OCI-LY7 (cell line): ENCODE measurements around the gene PTTG1. TPM values are rescaled to one million over a fixed set of nuclear protein-coding genes. Genes with fewer than 3 reads are reported as not detected.

ENCODE experiments used
- BruUV-seq: library from RNA; stranded (reverse); fragments of 400-500 nt; replicated peaks from 2 replicates; lab custom pipeline; 2021; lab: Mats Ljungman, UMichigan
- CTCF ChIA-PET: fragments of 300-600 bp; sonication (Branson Sonifier 250); formaldehyde crosslinking; loops from one replicate; lab custom pipeline; 2022; ENCODE audit warnings: antibody characterized with exemption; ENCODE audit not compliant: unreplicated experiment; lab: Charles Lee
- POLR2A ChIA-PET: fragments of 300-600 bp; sonication (Branson Sonifier 250); formaldehyde crosslinking; loops from one replicate; lab custom pipeline; 2022; ENCODE audit warnings: antibody characterized with exemption; lab: Charles Lee
- DNase-seq: peaks from one replicate; pipeline ENCODE4 v3.0.0-alpha.2; 2015; ENCODE audit warnings: low spot score
- H2AFZ ChIP-seq: fragments of 200-600 bp; sonication (generic), shearing (Covaris generic); 2 replicates; pipeline ENCODE4 v1.6.1; 2014; ENCODE audit warnings: mild to moderate bottlenecking, antibody characterized with exemption, low read length, moderate library complexity
- H3K27ac ChIP-seq: fragments of 200-600 bp; sonication (generic); 2 replicates; pipeline ENCODE4 v1.5.1; 2014; ENCODE audit warnings: mixed run types, low read depth, mild to moderate bottlenecking, moderate library complexity, low read length, inconsistent platforms; ENCODE audit not compliant: poor library complexity, severe bottlenecking
- H3K36me3 ChIP-seq: fragments of 200-600 bp; sonication (generic); 2 replicates; pipeline ENCODE4 v1.6.1; 2014; ENCODE audit warnings: mild to moderate bottlenecking, antibody characterized with exemption, low read length, moderate library complexity, mixed read lengths; ENCODE audit not compliant: insufficient read depth
- H3K4me1 ChIP-seq: fragments of 200-600 bp; sonication (generic); 2 replicates; pipeline ENCODE4 v1.5.1; 2014; ENCODE audit warnings: mild to moderate bottlenecking, low read length; ENCODE audit not compliant: insufficient read depth, poor library complexity, severe bottlenecking
- H3K4me2 ChIP-seq: fragments of 200-600 bp; sonication (generic); 2 replicates; pipeline ENCODE4 v1.6.1; 2014; ENCODE audit warnings: mild to moderate bottlenecking, low read length
- H3K4me3 ChIP-seq: fragments of 200-600 bp; sonication (generic); 2 replicates; pipeline ENCODE4 v1.5.1; 2014; ENCODE audit warnings: mild to moderate bottlenecking, low read depth, low read length; ENCODE audit not compliant: poor library complexity, severe bottlenecking
- H3K79me2 ChIP-seq: fragments of 200-600 bp; sonication (generic); 2 replicates; pipeline ENCODE4 v1.6.1; 2016; ENCODE audit warnings: low read depth, mild to moderate bottlenecking, low read length, moderate library complexity, mixed read lengths; ENCODE audit not compliant: insufficient read depth
- H3K9me2 ChIP-seq: fragments of 200-600 bp; sonication (generic); 2 replicates; pipeline ENCODE4 v1.6.1; 2016; ENCODE audit warnings: mild to moderate bottlenecking, low read length, mixed read lengths; ENCODE audit not compliant: insufficient read depth
- H3K9me3 ChIP-seq: fragments of 200-600 bp; sonication (generic); 2 replicates; pipeline ENCODE4 v1.6.1; 2014; ENCODE audit warnings: mild to moderate bottlenecking, mixed run types, low read length, mixed read lengths
- H4K20me1 ChIP-seq: fragments of 200-600 bp; sonication (generic); 2 replicates; pipeline ENCODE4 v1.6.1; 2014; ENCODE audit warnings: mild to moderate bottlenecking, antibody characterized with exemption, low read length, moderate library complexity, mixed read lengths; ENCODE audit not compliant: insufficient read depth
- CTCF ChIP-seq: fragments of 200-600 bp; sonication (generic); conservative IDR thresholded peaks from 2 replicates; pipeline ENCODE4 v1.5.1; 2014; ENCODE audit warnings: mild to moderate bottlenecking, antibody characterized with exemption, low read length, moderate library complexity, mixed read lengths
- EZH2phosphoT487 ChIP-seq: fragments of 200-600 bp; sonication (generic); IDR thresholded peaks from 2 replicates; pipeline ENCODE4 v1.6.1; 2018; ENCODE audit warnings: low read depth, borderline replicate concordance, mild to moderate bottlenecking, mixed run types, antibody characterized with exemption, low read length, moderate library complexity, mixed read lengths
- intact Hi-C: fragments of 100-400 bp; cut with micrococcal nuclease; formaldehyde crosslinking; loops from one replicate; pipeline ENCODE4 v1.10.0; 2022; ENCODE audit not compliant: unreplicated experiment
- total RNA-seq, 2 experiments: library from RNA; depleted of rRNA in 1 of 2; stranded (reverse); fragments of >200 nt in 1 of 2; shearing (Covaris generic) in 1 of 2; gene quantifications; 2 replicates each; pipeline ENCODE4 v1.2.3, GENCODE V29; 2014 to 2022

The PTTG1 gene
- total RNA-seq, 2 experiments from 2014 or later = 340 to 480 TPM

GRCh38 chr5:160378330-160378729 lies 43.3 kb upstream of the PTTG1 start:
- Histone ChIP-seq H3K27ac (no peak overlapping the region), H3K9me2 (no peaks in the 10 kb centered on the region), H3K9me3 (no peaks in the 10 kb centered on the region), H4K20me1 (no peaks in the 10 kb centered on the region), H2AFZ (no peak overlapping the region), H3K4me3 (no peak overlapping the region), H3K4me1 (peaks cover 2% of the 10 kb centered on the region), H3K79me2 (no peaks in the 10 kb centered on the region), H3K4me2 (no peak overlapping the region), H3K36me3 (no peaks in the 10 kb centered on the region)
- ChIA-PET CTCF (interaction anchor here (0.9 kb wide), 1 partner anchor 11 kb away, joined by 3 read pairs; no protein-coding TSS in a partner anchor), POLR2A (interaction anchor here (0.6 to 0.9 kb wide), 3 partner anchors 11 to 706 kb away, joined by 3 to 4 read pairs (median 3); no protein-coding TSS in a partner anchor)
- BruUV-seq = no TSS peak
- no peak for TF ChIP-seq CTCF
- TF ChIP-seq EZH2phosphoT487 = no peak
- DNase-seq = no peak
- intact Hi-C loops = no loop called here

DNA sequence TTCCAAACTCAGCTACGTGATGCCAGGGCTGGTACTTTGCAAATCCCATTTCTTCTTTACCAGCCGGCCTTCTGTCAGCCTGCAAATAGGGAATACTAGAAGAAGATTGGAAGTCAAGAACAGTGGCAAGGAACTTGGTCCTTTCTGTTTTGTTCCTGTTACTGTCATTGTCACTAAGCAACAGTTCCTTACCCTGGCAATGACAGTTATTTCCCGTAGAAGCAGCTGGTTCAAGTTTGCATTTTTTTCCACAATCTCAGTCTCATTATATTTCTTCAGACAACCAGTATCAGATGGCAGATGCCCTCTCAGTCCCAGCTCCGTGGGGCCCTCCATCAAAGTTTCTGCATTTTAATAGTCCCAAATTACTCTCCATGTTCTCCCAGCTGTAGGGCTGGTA lies 42.1 kb upstream of the PTTG1 start:
- Histone ChIP-seq H3K4me2 (no peak overlapping the region), H3K79me2 (no peaks in the 10 kb centered on the region), H4K20me1 (no peaks in the 10 kb centered on the region), H3K9me3 (no peaks in the 10 kb centered on the region), H2AFZ (no peak overlapping the region), H3K36me3 (no peaks in the 10 kb centered on the region), H3K4me3 (no peak overlapping the region), H3K27ac (no peak overlapping the region), H3K9me2 (no peaks in the 10 kb centered on the region), H3K4me1 (peaks cover 3% of the 10 kb centered on the region)
- intact Hi-C loops = no loop called here
- DNase-seq = no peak
- no TSS peak for BruUV-seq
- TF ChIP-seq CTCF (no peak), EZH2phosphoT487 (no peak)
- ChIA-PET POLR2A (interaction anchor here (0.6 to 1.2 kb wide), 5 partner anchors 11 to 212 kb away, joined by 3 to 4 read pairs (median 3); no protein-coding TSS in a partner anchor), CTCF (no interaction called here)

GRCh38 chr5:160380041-160380440 lies 41.6 kb upstream of the PTTG1 start:
- POLR2A ChIA-PET = interaction anchor here (0.8 to 1.2 kb wide), 2 partner anchors 16 to 212 kb away, joined by 3 read pairs; no protein-coding TSS in a partner anchor
- intact Hi-C loops = no loop called here
- Histone ChIP-seq H3K4me1 (peaks cover 3% of the 10 kb centered on the region), H3K79me2 (no peaks in the 10 kb centered on the region), H3K36me3 (no peaks in the 10 kb centered on the region), H2AFZ (no peak overlapping the region), H3K27ac (no peak overlapping the region), H3K9me3 (no peaks in the 10 kb centered on the region), H3K9me2 (no peaks in the 10 kb centered on the region), H4K20me1 (no peaks in the 10 kb centered on the region), H3K4me2 (no peak overlapping the region), H3K4me3 (no peak overlapping the region)
- DNase-seq = no peak
- BruUV-seq = no TSS peak
- TF ChIP-seq CTCF = no peak
- no peak for TF ChIP-seq EZH2phosphoT487
- CTCF ChIA-PET = no interaction called here
